RPMI8226 (cell line): ENCODE measurements around the gene USP9X.
A peak's percentile ranks its signal among the peaks of the same experiment; 100 is the strongest.
"Not testable (repeated sequence)": the region's sequence is repeated elsewhere in the genome, so short reads cannot be mapped to it uniquely, and the experiment has no call there.

Experiments used
- DNase-seq: peaks from one replicate; pipeline ENCODE4 v3.0.0-alpha.2; 2015

The USP9X gene

GRCh38 chrX:41084893-41085511 is at the start of gene USP9X:
USP9X (plus strand) TSS chrX:41085445; CDS start chrX:41123629, 38,184 bp downstream.
- DNase-seq: peak; percentile 90

GRCh38 chrX:41035582-41035981 is 49.7 kb upstream of the USP9X start:
- DNase-seq: no peak

- no peak for DNase-seq
These were observed 48.4 kb upstream of the USP9X start for GRCh38 chrX:41036668-41037326.

GRCh38 chrX:41043196-41043595 is 42.0 kb upstream of the USP9X start:
- DNase-seq: no peak

- no peak for DNase-seq
These were observed 41.4 kb upstream of the USP9X start for GRCh38 chrX:41043674-41044345.

GRCh38 chrX:41045960-41046567 is 39.2 kb upstream of the USP9X start:
- DNase-seq: no peak

GRCh38 chrX:41047878-41048534 is 37.2 kb upstream of the USP9X start:
- DNase-seq: no peak

- DNase-seq: no peak
These were observed 34.9 kb upstream of the USP9X start for GRCh38 chrX:41050359-41050758.

GRCh38 chrX:41051288-41051687 is 34.0 kb upstream of the USP9X start:
- no peak for DNase-seq

- no peak for DNase-seq
These were observed 29.5 kb upstream of the USP9X start for GRCh38 chrX:41055740-41056139.

- not testable (repeated sequence) for DNase-seq
These were observed 22.0 kb upstream of the USP9X start for GRCh38 chrX:41063276-41063675.

- no peak for DNase-seq
These were observed 21.2 kb upstream of the USP9X start for GRCh38 chrX:41064018-41064417.

GRCh38 chrX:41066391-41066790 is 18.9 kb upstream of the USP9X start:
- DNase-seq: no peak

GRCh38 chrX:41066969-41067368 is 18.3 kb upstream of the USP9X start:
- no peak for DNase-seq

- no peak for DNase-seq
These were observed 17.5 kb upstream of the USP9X start for GRCh38 chrX:41067721-41068120.

GRCh38 chrX:41076742-41077141 is 8.5 kb upstream of the USP9X start:
- DNase-seq: no peak

GRCh38 chrX:41081821-41082220 is 3.4 kb upstream of the USP9X start:
- no peak for DNase-seq

GRCh38 chrX:41082783-41083182 is 2.5 kb upstream of the USP9X start:
- DNase-seq: no peak

- DNase-seq: peak; percentile 96
These were observed 977 bp upstream of the USP9X start for GRCh38 chrX:41084044-41084892.

GRCh38 chrX:41085512-41085877 is 250 bp downstream of the USP9X start:
- peak; percentile 61 for DNase-seq

- peak; percentile 57 for DNase-seq
These were observed 807 bp downstream of the USP9X start for GRCh38 chrX:41085878-41086626.

- no peak for DNase-seq
These were observed 1.3 kb downstream of the USP9X start for GRCh38 chrX:41086627-41086932.
